ENCODE results near the gene PABPC1L.

PABPC1L gene

GRCh38 chr20:44946271-44946852 lies 36.5 kb downstream of the PABPC1L start:
- DNase-seq (ENCODE audit: low spot score in 2 of 2) (no peak), ATAC-seq (no peak)
- Mint-ChIP-seq H3K36me3 (peaks cover 100% of the 10 kb centered on the region), H3K4me3 (no peak overlapping the region), H3K27ac (no peak overlapping the region), H3K4me1 (peaks cover 14% of the 10 kb centered on the region), H3K9me3 (no peaks in the 10 kb centered on the region)

- ATAC-seq (no peak), DNase-seq (ENCODE audit: low spot score in 2 of 2) (no peak)
- Mint-ChIP-seq H3K9me3 (no peaks in the 10 kb centered on the region), H3K4me3 (no peak overlapping the region), H3K27ac (no peak overlapping the region), H3K4me1 (peaks cover 12% of the 10 kb centered on the region), H3K36me3 (peaks cover 100% of the 10 kb centered on the region)
Observed at GRCh38 chr20:44948107-44948506, 38.2 kb downstream of the PABPC1L start.

DNA sequence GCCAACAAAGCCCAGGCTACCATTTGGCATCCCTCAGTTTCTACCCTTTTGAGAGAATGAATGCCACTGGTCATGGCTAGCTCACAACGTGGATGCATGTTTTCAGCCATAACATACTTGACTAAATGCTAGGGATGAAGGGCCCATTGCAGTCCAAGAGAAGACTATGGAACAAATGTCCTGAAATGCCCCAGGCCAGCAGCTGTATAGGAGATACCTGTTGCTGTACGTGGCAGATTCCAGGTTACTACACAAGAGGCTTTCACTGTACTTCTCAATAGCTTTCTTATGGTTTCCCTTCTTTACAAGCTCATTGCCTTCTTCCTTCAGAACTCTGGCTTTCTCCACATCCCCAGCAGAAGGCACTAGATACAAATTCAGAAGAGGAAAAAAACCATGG lies 38.7 kb downstream of the PABPC1L start:
- no peak for ATAC-seq
- Mint-ChIP-seq H3K9me3 (no peaks in the 10 kb centered on the region), H3K27ac (peak overlapping the region; percentile 65), H3K4me3 (no peak overlapping the region), H3K4me1 (peaks cover 16% of the 10 kb centered on the region), H3K36me3 (peaks cover 100% of the 10 kb centered on the region)
- DNase-seq (ENCODE audit: low spot score in 2 of 2) = no peak

DNA sequence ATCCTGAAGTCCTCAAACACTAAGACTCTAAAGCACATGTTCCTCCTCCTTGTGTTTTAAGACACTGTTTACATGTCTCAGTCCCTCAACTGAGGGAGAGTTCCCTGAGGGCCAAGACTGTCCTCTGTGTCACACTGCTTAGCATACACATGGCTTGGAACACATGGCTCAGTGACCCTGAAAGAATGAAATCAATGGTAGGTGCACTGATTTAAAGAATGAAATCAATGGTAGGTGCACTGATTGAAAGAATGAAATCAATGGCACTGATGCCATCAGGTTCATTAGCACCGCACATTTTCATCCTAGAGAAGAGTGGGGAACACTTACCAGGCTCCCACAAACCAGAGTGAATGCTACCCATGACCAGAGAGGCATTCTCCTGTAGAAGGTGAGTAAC lies 40.5 kb downstream of the PABPC1L start:
- Mint-ChIP-seq H3K27ac (peak overlapping the region; percentile 26), H3K9me3 (no peaks in the 10 kb centered on the region)

DNA sequence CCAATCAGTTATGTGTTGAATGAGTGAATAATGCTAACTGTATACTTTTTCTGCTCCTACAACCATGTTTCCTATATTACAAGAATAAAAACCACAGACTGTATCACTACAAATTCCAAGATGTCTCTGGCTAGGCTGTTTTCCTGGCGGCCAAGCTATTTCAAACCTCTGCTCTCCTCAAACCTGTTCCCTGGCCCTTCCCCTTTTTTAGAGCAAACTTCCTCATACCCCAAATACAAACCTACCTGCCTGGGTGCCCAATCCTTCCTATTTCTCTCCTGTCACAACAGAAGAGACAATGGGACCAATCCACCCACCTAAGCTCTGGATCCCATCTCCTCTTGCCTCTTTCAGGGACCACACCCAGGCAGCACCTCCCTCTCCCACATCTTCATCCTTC lies 42.9 kb downstream of the PABPC1L start:
- no peaks in the 10 kb centered on the region for H3K9me3 Mint-ChIP-seq
- no peak for ATAC-seq
- DNase-seq (ENCODE audit: low spot score in 2 of 2) = no peak
- peaks cover 44% of the 10 kb centered on the region for H3K4me1 Mint-ChIP-seq
- peaks cover 100% of the 10 kb centered on the region for H3K36me3 Mint-ChIP-seq
- H3K4me3 Mint-ChIP-seq = no peak overlapping the region
- peak overlapping the region; percentile 46 for H3K27ac Mint-ChIP-seq

More for the DNA sequence above, 40.5 kb downstream of the PABPC1L start:
- H3K36me3 Mint-ChIP-seq = peaks cover 100% of the 10 kb centered on the region
- H3K4me1 Mint-ChIP-seq = peaks cover 30% of the 10 kb centered on the region
- DNase-seq (ENCODE audit: low spot score in 2 of 2) = no peak
- no peak for ATAC-seq
- no peak overlapping the region for H3K4me3 Mint-ChIP-seq

DNA sequence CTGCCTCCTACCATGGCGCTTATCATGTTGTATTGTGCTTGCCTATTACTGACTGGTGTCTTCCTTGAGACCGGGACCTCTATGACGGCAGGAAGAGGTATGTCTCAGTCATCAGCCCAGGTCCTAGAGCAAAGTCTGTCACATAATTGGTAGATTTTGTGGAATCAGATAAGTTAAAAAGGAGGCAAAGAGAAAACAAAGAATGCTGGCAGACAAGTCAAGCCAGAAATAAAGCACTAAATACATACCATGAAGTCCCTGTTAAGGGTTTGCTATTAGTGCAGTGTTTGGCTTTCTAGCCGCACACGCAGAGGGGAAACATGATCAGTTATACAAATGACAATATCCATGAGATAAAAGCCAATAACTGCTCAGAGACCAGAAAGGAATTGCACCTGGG lies 44.4 kb downstream of the PABPC1L start:
- Mint-ChIP-seq H3K9me3 (no peaks in the 10 kb centered on the region), H3K27ac (peak overlapping the region; percentile 46), H3K4me1 (peaks cover 58% of the 10 kb centered on the region), H3K4me3 (no peak overlapping the region), H3K36me3 (peaks cover 100% of the 10 kb centered on the region)
- no peak for ATAC-seq
- no peak for DNase-seq (ENCODE audit: low spot score in 2 of 2)

- no peak for ATAC-seq
- Mint-ChIP-seq H3K36me3 (peaks cover 99% of the 10 kb centered on the region), H3K4me1 (peaks cover 61% of the 10 kb centered on the region), H3K9me3 (no peaks in the 10 kb centered on the region), H3K4me3 (no peak overlapping the region), H3K27ac (no peak overlapping the region)
- DNase-seq (ENCODE audit: low spot score in 2 of 2) = no peak
Observed at GRCh38 chr20:44955270-44955669, 45.4 kb downstream of the PABPC1L start.

DNA sequence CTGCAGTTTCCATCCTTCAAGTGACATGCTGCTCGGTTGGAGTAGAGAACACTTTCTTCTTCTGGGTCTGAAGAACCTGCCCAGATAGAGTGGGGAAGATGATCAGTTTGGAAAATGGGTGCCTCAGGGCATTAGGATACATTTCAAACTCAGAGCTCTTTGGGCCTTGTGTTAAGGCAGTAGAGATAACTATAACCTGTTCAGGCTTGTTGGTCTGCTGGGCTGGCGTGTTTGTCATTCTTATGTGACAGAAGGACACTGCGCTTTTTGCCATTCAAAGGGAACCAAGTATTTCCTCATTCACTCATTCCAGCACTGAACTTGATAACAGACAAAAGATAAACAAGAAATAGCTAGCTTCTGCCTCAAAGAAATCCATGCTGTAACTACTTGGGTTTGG lies 46.5 kb downstream of the PABPC1L start:
- ATAC-seq = no peak
- H3K27ac Mint-ChIP-seq = peak overlapping the region; percentile 14
- H3K9me3 Mint-ChIP-seq = no peaks in the 10 kb centered on the region
- no peak for DNase-seq (ENCODE audit: low spot score in 2 of 2)
- H3K36me3 Mint-ChIP-seq = peaks cover 91% of the 10 kb centered on the region
- no peak overlapping the region for H3K4me3 Mint-ChIP-seq
- H3K4me1 Mint-ChIP-seq = peaks cover 68% of the 10 kb centered on the region

- DNase-seq (ENCODE audit: low spot score in 2 of 2) = no peak
- peaks cover 73% of the 10 kb centered on the region for H3K36me3 Mint-ChIP-seq
- H3K9me3 Mint-ChIP-seq = no peaks in the 10 kb centered on the region
- peak overlapping the region; percentile 79 for H3K4me3 Mint-ChIP-seq
- no peak for ATAC-seq
- peaks cover 63% of the 10 kb centered on the region for H3K4me1 Mint-ChIP-seq
- H3K27ac Mint-ChIP-seq = no peak overlapping the region
Observed at GRCh38 chr20:44958276-44958675, 48.4 kb downstream of the PABPC1L start.

GRCh38 chr20:44959082-44959637 lies 49.3 kb downstream of the PABPC1L start:
- Mint-ChIP-seq H3K36me3 (peaks cover 64% of the 10 kb centered on the region), H3K4me1 (peaks cover 63% of the 10 kb centered on the region), H3K9me3 (no peaks in the 10 kb centered on the region), H3K27ac (peak overlapping the region; percentile 92), H3K4me3 (peak overlapping the region; percentile 79)
- ATAC-seq (no peak), DNase-seq (ENCODE audit: low spot score in 2 of 2) (peak in 1 of 2 donors; percentile 62)

GRCh38 chr20:44959638-44960102 lies 49.8 kb downstream of the PABPC1L start:
- no peaks in the 10 kb centered on the region for H3K9me3 Mint-ChIP-seq
- DNase-seq (ENCODE audit: low spot score in 2 of 2) = peak in 1 of 2 donors; percentile 68
- peak overlapping the region; percentile 79 for H3K4me3 Mint-ChIP-seq
- ATAC-seq = peak; percentile 91
- H3K36me3 Mint-ChIP-seq = peaks cover 59% of the 10 kb centered on the region
- peak overlapping the region; percentile 92 for H3K27ac Mint-ChIP-seq
- H3K4me1 Mint-ChIP-seq = peaks cover 60% of the 10 kb centered on the region

GRCh38 chr20:44960103-44960852 lies 50.4 kb downstream of the PABPC1L start, which contains the start of gene TOMM34:
Gene TOMM34, minus strand, starts transcription at chr20:44960397. Its CDS starts 64 bp downstream, at chr20:44960333.
- H3K9me3 Mint-ChIP-seq = no peaks in the 10 kb centered on the region
- H3K4me3 Mint-ChIP-seq = peak within 1 kb of the TSS; percentile 79
- peak within 1 kb of the TSS; percentile 92 for H3K27ac Mint-ChIP-seq

DNA sequence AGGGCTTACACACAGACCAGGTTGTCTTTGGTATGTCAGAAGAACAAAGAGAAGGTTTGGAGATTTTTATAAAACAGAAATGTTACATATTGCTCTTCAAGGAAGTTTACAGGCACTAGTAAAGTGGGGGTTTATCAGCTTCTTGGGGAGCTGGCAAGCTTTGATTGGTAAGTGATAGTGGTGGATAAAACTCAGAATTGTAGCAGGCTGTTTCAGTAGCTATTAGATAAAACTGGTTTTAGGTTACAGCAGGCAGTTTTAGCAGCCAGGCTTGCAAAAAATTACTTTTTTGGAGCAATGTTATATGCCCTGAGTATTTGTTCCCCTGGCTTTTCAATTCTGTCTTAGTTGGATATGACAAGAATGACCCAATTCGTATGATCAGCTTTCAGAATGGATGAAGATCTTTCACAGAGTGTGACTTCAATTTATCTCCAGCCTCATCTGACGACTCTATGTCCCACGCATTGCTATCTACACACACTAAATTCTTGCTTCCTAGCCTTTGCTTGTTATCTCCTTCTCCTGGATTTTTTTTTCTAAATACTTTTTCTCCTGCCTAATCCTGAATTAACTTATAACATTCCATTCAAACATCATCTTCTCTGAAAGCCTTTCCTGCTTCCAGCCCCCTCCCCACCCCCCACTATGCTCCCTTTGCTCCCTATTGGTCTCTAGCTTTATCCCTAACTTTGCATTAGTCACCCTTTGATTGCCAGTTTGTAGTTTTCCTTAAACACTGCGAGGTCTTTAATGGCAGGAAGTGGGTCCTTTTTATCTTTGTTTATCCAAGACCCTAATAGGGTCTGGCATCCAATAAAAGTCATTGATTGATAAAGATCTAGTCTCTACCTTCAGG lies 51.4 kb downstream of the PABPC1L start:
- H3K4me3 Mint-ChIP-seq = peak overlapping the region; percentile 79
- H3K36me3 Mint-ChIP-seq = peaks cover 50% of the 10 kb centered on the region
- peak overlapping the region; percentile 92 for H3K27ac Mint-ChIP-seq
- no peaks in the 10 kb centered on the region for H3K9me3 Mint-ChIP-seq
- peaks cover 62% of the 10 kb centered on the region for H3K4me1 Mint-ChIP-seq
- ATAC-seq = no peak
- DNase-seq (ENCODE audit: low spot score in 2 of 2) = no peak

More at GRCh38 chr20:44960103-44960852, 50.4 kb downstream of the PABPC1L start, which contains the start of gene TOMM34:
- Mint-ChIP-seq H3K36me3 (peaks cover 53% of the 10 kb centered on the region), H3K4me1 (peaks cover 58% of the 10 kb centered on the region)
- ATAC-seq = peak; percentile 93
- DNase-seq (ENCODE audit: low spot score in 2 of 2) = peak; percentile 91 to 96

DNA sequence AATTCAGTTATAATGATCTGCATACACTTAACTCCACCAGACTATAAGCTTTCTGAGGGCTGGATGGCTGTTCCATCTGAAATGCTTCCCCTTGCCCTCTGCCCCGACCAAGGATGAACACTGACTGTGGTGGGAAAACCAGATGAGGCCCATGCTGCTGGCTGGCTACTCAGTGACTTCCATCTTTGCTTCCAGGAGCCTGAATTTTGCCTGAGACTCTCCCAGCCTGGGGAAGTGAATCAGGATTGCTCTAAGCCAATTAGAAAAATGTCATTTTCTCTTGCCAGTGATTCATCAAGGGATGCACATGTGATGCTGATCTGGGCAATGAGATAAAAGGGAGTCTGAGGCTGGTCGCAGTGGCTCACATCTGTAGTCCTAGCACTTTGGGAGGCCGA lies 52.0 kb downstream of the PABPC1L start:
- Mint-ChIP-seq H3K36me3 (peaks cover 50% of the 10 kb centered on the region), H3K9me3 (no peaks in the 10 kb centered on the region), H3K27ac (no peak overlapping the region), H3K4me3 (no peak overlapping the region), H3K4me1 (peaks cover 64% of the 10 kb centered on the region)
- ATAC-seq (no peak), DNase-seq (ENCODE audit: low spot score in 2 of 2) (no peak)

DNA sequence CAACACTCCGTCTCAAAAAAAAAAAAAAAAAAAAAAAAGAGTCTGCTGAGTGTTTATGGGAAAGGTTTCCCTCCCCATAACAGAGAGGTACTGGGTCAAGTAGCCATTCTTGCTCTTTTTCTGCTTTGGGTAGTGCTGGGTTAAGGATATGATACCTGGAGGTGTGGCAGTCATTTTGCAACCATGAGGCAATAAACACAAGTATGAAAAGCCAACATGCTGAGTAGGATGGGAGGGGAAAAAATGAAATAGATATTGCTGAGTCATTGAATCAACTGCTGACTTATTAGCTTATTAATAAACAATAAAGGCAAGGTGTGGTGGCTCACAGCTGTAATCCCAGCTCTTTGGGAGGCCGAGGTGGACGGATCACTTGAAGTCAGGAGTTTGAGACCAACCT lies 52.6 kb downstream of the PABPC1L start:
- H3K36me3 Mint-ChIP-seq = peaks cover 50% of the 10 kb centered on the region
- H3K4me3 Mint-ChIP-seq = no peak overlapping the region
- ATAC-seq = no peak
- no peak overlapping the region for H3K27ac Mint-ChIP-seq
- no peaks in the 10 kb centered on the region for H3K9me3 Mint-ChIP-seq
- no peak for DNase-seq (ENCODE audit: low spot score in 2 of 2)
- peaks cover 64% of the 10 kb centered on the region for H3K4me1 Mint-ChIP-seq
